GM12878 (cell line): Measurements from ENCODE around the gene TMEM150B. TPM values are rescaled to one million over a fixed set of nuclear protein-coding genes. Genes with fewer than 3 reads are reported as not detected.

Experiments
- BCL3 ChIP-seq: IDR thresholded peaks from 2 replicates; pipeline ENCODE4 v1.6.1; 2011; ENCODE audit warnings: borderline replicate concordance, low read depth, mild to moderate bottlenecking, moderate library complexity, low read length; ENCODE audit not compliant: insufficient read depth, poor library complexity, severe bottlenecking
- BRCA1 ChIP-seq: IDR thresholded peaks from 2 replicates; pipeline ENCODE4 v1.6.1; 2011; ENCODE audit warnings: low read depth, low read length, improper control_type of control experiment
- CHD2 ChIP-seq: IDR thresholded peaks from 2 replicates; pipeline ENCODE4 v1.6.1; 2011; ENCODE audit warnings: low read depth, low read length, improper control_type of control experiment, borderline replicate concordance
- CTCF ChIP-seq, 3 experiments: IDR thresholded peaks in 2 of 3; conservative IDR thresholded peaks in 1 of 3; 2 replicates each; pipeline ENCODE4 v1.5.1; 2011; ENCODE audit warnings: low read depth in 3 of 3, low read length in 3 of 3, mild to moderate bottlenecking in 3 of 3, control low read depth in 2 of 3, moderate library complexity in 2 of 3, inconsistent platforms in 1 of 3, mixed read lengths in 1 of 3; ENCODE audit not compliant: control insufficient read depth in 2 of 3, insufficient read depth in 1 of 3; ENCODE audit errors: extremely low read depth in 1 of 3
- EP300 ChIP-seq, 2 experiments: fragments of 150-350 bp in 1 of 2; IDR thresholded peaks; 2 replicates each; pipeline ENCODE4 v1.6.1; 2011 to 2012; ENCODE audit warnings: low read depth in 2 of 2, low read length in 2 of 2, borderline replicate concordance in 1 of 2, improper control_type of control experiment in 1 of 2, inconsistent platforms in 1 of 2; ENCODE audit not compliant: control insufficient read depth in 1 of 2
- MXI1 ChIP-seq: fragments of 150-350 bp; IDR thresholded peaks from 2 replicates; pipeline ENCODE4 v1.6.1; 2011; ENCODE audit warnings: low read depth, mild to moderate bottlenecking, inconsistent platforms, low read length, improper control_type of control experiment
- PRDM15 ChIP-seq: fragments of 450-650 bp; formaldehyde crosslinking; IDR thresholded peaks from 2 replicates; pipeline ENCODE4 v1.4.0; 2020; ENCODE audit warnings: mild to moderate bottlenecking, moderate library complexity
- SMC3 ChIP-seq: IDR thresholded peaks from 2 replicates; pipeline ENCODE4 v1.6.1; 2011; ENCODE audit warnings: low read length, improper control_type of control experiment, borderline replicate concordance
- TCF3 ChIP-seq: IDR thresholded peaks from 2 replicates; pipeline ENCODE4 v1.6.1; 2012; ENCODE audit warnings: low read depth, mild to moderate bottlenecking, low read length, borderline replicate concordance; ENCODE audit not compliant: insufficient read depth
- ZNF622 ChIP-seq: fragments of 450-650 bp; IDR thresholded peaks from 2 replicates; pipeline ENCODE4 v1.6.1; 2017; ENCODE audit warnings: mild to moderate bottlenecking, inconsistent platforms
- ZNF687 ChIP-seq: fragments of 450-650 bp; IDR thresholded peaks from 2 replicates; pipeline ENCODE4 v1.6.1; 2017; ENCODE audit warnings: mild to moderate bottlenecking, moderate library complexity
- ZSCAN29 ChIP-seq: fragments of 450-650 bp; IDR thresholded peaks from 2 replicates; pipeline ENCODE4 v1.6.1; 2017; ENCODE audit warnings: mild to moderate bottlenecking, moderate library complexity
- polyA plus RNA-seq, 11 experiments: library from polyadenylated mRNA; depleted of rRNA in 4 of 11; unstranded in 6 of 11; stranded (reverse) in 5 of 11; fragments of >200 nt; fragmentation: Nextera tagmentation in 4 of 11; fragmentation: Illumina TruSeq in 1 of 11; extraction: Ambion mirVana in 4 of 11; extraction: Trizol in 1 of 11; gene quantifications; 1 replicate in 1 of 11; 2 replicates in 10 of 11; pipeline versions ENCODE4 v1.2.1 to v1.2.3, GENCODE V29; 2011 to 2016; ENCODE audit warnings: inconsistent platforms in 2 of 11, missing spikeins in 2 of 11, low read depth in 1 of 11
- total RNA-seq, 4 experiments: library from RNA; depleted of rRNA in 3 of 4; stranded (reverse); fragments of >200 nt in 3 of 4; fragmentation: Illumina TruSeq in 1 of 4; extraction: Trizol in 1 of 4; gene quantifications; 2 replicates each; pipeline versions ENCODE4 v1.2.1 to v1.2.3, GENCODE V29; 2013 to 2021

TMEM150B gene
- total and polyA plus RNA-seq, 10 of the 15 experiments (the other 5 are each of a cell fraction or from before 2014, with no cell fraction given), result 0.09 to 0.23 (median 0.18) TPM; not detected in 6

GRCh38 chr19:55279770-55280643, 45.1 kb downstream of the TMEM150B start, which contains the start of gene HSPBP1 (continued):
- TF ChIP-seq ZNF622 (no peak), ZSCAN29 (no peak), CTCF (IDR thresholded peaks at IDR 0.05 in 2 of 3, conservative IDR thresholded peaks at IDR 0.05 in 1 of 3; ENCODE audit: control insufficient read depth in 2 of 3, extremely low read depth in 1 of 3, insufficient read depth in 1 of 3, low read depth in 3 of 3, low read length in 3 of 3) (no peak), CHD2 (no peak), ZNF687 (peak; percentile 23; the same call in 1 of the 2 replicates), EP300 (IDR thresholded peaks at IDR 0.05; ENCODE audit: borderline replicate concordance in 1 of 2, control insufficient read depth in 1 of 2, low read depth in 2 of 2, low read length in 2 of 2) (no peak), TCF3 (peak; percentile 31; the same call in 1 of the 2 replicates), BCL3 (no peak), SMC3 (no peak; the same call in 1 of the 2 replicates), PRDM15 (CRISPR knock-in tag) (no peak), BRCA1 (no peak), MXI1 (peak; percentile 97)
